ENCODE data around the gene LIF. TPM values are rescaled to one million over a fixed set of nuclear protein-coding genes. Genes with fewer than 3 reads are reported as not detected.

Gene LIF
- total RNA-seq, 1 donor from 2014 or later, result 0.26 TPM

DNA sequence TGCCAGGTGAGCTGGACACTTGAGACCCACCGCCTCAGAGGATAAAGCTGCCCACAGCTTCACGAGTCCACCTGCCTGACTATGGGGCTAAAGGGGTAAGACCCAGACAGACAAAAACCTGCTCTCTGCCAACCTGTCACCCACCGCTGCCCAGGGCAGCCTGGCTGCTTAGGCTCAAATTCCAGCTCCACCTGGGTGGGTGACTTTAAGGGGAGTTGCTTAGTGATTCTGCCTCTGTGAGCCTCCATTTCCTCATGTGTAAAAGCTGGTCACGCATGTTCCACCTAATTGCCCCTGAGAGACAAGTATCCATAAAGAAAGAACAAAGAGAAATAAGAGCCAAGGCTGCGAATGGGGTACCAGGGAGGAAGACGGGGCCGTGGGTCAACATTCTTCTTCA is 46.5 kb upstream of the LIF start:
- TF ChIP-seq, protein P1, sequence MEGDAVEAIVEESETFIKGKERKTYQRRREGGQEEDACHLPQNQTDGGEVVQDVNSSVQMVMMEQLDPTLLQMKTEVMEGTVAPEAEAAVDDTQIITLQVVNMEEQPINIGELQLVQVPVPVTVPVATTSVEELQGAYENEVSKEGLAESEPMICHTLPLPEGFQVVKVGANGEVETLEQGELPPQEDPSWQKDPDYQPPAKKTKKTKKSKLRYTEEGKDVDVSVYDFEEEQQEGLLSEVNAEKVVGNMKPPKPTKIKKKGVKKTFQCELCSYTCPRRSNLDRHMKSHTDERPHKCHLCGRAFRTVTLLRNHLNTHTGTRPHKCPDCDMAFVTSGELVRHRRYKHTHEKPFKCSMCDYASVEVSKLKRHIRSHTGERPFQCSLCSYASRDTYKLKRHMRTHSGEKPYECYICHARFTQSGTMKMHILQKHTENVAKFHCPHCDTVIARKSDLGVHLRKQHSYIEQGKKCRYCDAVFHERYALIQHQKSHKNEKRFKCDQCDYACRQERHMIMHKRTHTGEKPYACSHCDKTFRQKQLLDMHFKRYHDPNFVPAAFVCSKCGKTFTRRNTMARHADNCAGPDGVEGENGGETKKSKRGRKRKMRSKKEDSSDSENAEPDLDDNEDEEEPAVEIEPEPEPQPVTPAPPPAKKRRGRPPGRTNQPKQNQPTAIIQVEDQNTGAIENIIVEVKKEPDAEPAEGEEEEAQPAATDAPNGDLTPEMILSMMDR (IDR thresholded peaks at IDR 0.05; ENCODE audit: insufficient read depth, low read length, severe bottlenecking), result no peak
- H3K36me3 ChIP-seq (ENCODE audit: control insufficient read depth, insufficient read depth, low read length), result peaks cover 24% of the 10 kb centered on the region
- DNase-seq (ENCODE audit: low read depth), result no peak
- no peaks in the 10 kb centered on the region for H3K27me3 ChIP-seq (ENCODE audit: control insufficient read depth, insufficient read depth, low read length)
- H3K4me3 ChIP-seq (ENCODE audit: low read depth, low read length), result no peak overlapping the region
- no peak for FAIRE-seq

DNA sequence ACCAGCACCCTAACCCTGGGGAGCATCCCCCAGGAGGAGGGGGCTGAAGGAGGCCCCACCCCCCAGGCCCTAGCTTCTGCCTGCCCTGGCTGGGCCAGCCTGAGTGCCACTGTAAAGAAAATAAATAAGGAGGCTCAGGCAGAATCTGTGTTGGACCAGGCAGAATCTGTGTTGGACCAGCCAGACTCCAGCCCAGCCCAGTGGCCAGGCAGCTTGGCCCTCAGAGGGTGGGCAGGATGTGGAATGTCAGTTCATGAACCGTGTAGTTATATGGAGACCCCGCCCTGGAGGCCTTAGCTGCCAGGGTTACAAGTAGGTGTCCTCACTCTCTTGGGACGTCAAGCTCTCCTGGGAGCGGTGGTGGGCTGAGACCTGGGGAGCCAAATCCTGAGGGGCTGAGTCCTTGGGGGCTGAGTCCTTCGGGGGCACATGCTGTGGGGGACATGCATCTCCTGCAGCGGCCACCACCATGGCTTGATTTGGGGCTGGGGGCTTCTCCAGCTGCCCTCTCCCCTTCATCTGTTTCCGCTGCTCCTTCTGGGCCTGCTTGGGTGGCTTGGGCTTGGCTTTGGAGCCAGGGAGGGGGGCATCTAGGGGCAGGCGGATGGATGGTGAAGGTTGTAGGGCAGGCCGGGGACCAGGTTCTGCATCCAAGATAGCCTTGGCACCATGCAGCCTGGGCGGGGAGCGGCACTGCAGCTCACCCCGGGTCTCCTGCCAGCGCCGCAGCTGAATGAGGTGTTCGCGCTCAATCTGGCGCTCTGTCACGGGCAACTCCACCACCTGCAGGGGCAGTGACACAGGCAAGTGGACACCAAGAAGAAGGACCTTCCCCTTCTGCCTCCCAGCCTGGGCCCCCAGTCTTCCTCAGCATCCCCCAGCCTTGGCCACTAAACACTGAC is 45.8 kb upstream of the LIF start:
- FAIRE-seq (no peak), DNase-seq (ENCODE audit: low read depth) (no peak)
- H3K36me3 ChIP-seq (ENCODE audit: control insufficient read depth, insufficient read depth, low read length), result peaks cover 24% of the 10 kb centered on the region
- TF ChIP-seq, protein P1 (IDR thresholded peaks at IDR 0.05; ENCODE audit: insufficient read depth, low read length, severe bottlenecking), result no peak
- H3K27me3 ChIP-seq (ENCODE audit: control insufficient read depth, insufficient read depth, low read length), result no peaks in the 10 kb centered on the region
- H3K4me3 ChIP-seq (ENCODE audit: low read depth, low read length), result no peak overlapping the region

DNA sequence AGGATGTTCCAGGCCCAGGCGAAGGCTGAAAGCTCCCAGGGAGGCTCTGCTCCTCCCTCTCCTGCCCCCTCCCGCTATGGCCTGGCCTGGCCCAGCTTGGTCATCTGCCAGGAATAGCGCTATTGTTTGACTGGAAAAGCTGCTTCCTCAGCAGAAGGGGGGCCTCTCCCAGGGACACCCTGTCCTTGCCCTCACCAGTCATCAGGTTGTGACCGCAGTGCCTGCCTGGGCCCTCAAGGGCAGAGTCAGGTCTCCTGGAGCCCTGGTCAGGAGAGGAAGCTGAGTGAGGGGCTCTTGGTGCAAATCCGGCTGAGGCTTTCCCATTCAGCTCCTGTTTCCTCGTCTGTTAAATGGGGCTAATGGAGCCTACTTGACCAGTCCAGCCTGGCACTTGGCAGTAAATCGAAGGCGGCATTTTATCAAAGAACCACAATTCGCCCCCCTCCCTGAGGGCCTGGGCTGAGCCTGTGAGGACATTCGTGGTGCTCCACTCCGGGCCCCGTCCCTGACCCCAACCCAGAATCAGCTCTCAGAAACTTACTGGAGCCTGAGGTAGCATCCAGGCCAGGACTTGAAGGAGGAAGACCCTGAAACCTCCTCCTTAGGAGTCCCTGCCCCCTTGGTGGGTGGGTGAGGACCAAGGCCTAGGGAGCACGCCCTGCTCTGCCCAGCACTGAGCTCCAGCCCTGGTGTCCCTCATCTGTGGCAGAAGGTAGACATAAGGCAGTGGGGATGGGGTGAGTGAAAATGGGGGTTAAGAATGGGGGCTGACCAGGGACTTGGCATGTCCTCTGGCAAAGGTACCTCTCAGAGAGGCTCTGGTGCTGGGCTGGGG is 44.7 kb upstream of the LIF start:
- DNase-seq (ENCODE audit: low read depth) (peak; percentile 65), FAIRE-seq (peak; percentile 60)
- no peaks in the 10 kb centered on the region for H3K27me3 ChIP-seq (ENCODE audit: control insufficient read depth, insufficient read depth, low read length)
- TF ChIP-seq, protein P1 (IDR thresholded peaks at IDR 0.05; ENCODE audit: insufficient read depth, low read length, severe bottlenecking), result no peak
- H3K4me3 ChIP-seq (ENCODE audit: low read depth, low read length), result no peak overlapping the region
- H3K36me3 ChIP-seq (ENCODE audit: control insufficient read depth, insufficient read depth, low read length), result peaks cover 22% of the 10 kb centered on the region

DNA sequence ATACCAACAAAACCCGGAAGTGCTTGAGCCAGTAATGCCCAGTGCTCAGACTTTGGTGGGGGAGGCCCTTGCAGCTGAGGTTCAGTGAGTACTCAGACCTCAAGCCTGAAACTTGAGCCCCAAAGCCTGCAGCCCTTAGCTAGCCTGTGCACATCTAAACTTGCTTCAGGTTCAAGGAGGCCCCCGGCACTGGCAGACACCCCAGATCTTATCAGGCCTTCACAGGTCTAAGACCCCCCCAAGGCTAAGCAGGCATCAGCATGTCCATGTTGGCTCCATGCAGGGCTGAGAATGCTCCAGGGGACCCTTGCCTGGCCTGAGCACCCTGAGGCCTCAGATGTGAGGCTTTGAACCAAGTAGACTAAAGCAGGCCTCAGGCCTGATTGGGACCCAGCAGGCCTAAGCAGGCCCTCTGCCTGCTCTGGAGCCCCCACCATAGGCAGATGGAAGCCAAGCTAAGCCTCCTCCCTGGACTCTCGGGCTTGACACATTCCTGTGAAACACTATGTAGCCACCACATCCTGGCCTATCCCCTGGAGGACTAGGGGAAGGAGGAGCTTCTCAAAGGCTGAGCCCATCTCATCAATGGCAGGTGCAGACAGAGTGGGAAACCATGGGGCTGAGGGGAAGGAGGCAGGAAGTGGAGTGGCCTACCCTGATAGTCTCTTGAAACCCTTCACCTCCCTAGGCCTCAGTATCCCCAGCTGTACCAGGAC is 43.9 kb upstream of the LIF start:
- DNase-seq (ENCODE audit: low read depth) (peak; percentile 80), FAIRE-seq (peak; percentile 66)
- no peaks in the 10 kb centered on the region for H3K27me3 ChIP-seq (ENCODE audit: control insufficient read depth, insufficient read depth, low read length)
- TF ChIP-seq, protein P1 (IDR thresholded peaks at IDR 0.05; ENCODE audit: insufficient read depth, low read length, severe bottlenecking), result no peak
- H3K36me3 ChIP-seq (ENCODE audit: control insufficient read depth, insufficient read depth, low read length), result peaks cover 20% of the 10 kb centered on the region
- H3K4me3 ChIP-seq (ENCODE audit: low read depth, low read length), result no peak overlapping the region

DNA sequence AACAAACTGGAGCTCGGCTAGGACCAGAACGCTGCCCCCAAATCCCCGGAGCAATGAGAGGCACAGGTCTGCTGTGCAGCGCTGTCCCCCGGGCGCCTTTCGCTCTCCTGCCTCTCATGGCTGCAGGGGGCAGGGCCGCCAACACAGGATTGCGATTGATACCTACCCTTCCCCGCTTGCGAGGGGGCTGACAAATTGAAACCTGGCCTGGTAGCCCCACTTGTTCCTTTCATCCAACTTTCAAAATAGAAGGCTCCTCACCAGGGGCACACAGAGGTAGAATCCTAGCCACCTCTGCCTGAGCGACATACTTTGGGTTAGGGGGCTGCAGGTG is 43.4 kb upstream of the LIF start:
- no peak for DNase-seq (ENCODE audit: low read depth)
- Histone ChIP-seq H3K4me3 (ENCODE audit: low read depth, low read length) (peak overlapping the region; percentile 37), H3K36me3 (ENCODE audit: control insufficient read depth, insufficient read depth, low read length) (peaks cover 16% of the 10 kb centered on the region), H3K27me3 (ENCODE audit: control insufficient read depth, insufficient read depth, low read length) (no peaks in the 10 kb centered on the region)
- TF ChIP-seq, protein P1 (IDR thresholded peaks at IDR 0.05; ENCODE audit: insufficient read depth, low read length, severe bottlenecking), result no peak
- FAIRE-seq, result no peak
